ENCODE data around the gene HDAC4. TPM values are rescaled to one million over a fixed set of nuclear protein-coding genes. Genes with fewer than 3 reads are reported as not detected.

Gene HDAC4
- total RNA-seq, 1 experiment from 2014 or later = 61.5 TPM

- DNase-seq = no peak
- no peak for TF ChIP-seq EZH2 (IDR thresholded peaks at IDR 0.05; ENCODE audit: low read depth)
- TF ChIP-seq CTCF (conservative IDR thresholded peaks at IDR 0.05) = no peak
- Histone ChIP-seq H3K36me3 (ENCODE audit: low read depth) (no peaks in the 10 kb centered on the region), H3K79me2 (ENCODE audit: low read depth) (no peaks in the 10 kb centered on the region), H3K9me2 (ENCODE audit: insufficient read depth) (no peaks in the 10 kb centered on the region), H3K4me2 (no peak overlapping the region), H3K27me3 (ENCODE audit: insufficient read depth, low read depth) (no peaks in the 10 kb centered on the region), H3F3A (ENCODE audit: insufficient read depth, low read depth) (no peaks in the 10 kb centered on the region), H3K27ac (no peak overlapping the region), H3K4me1 (replicated peaks; ENCODE audit: insufficient read depth) (no peaks in the 10 kb centered on the region), H4K20me1 (ENCODE audit: insufficient read depth) (peaks cover 8% of the 10 kb centered on the region), H3K4me3 (no peak overlapping the region), H2AFZ (no peak overlapping the region), H3K9me3 (ENCODE audit: insufficient read depth, low read depth) (no peaks in the 10 kb centered on the region)
- no TSS peak for BruUV-seq (replicated peaks)
- POLR2A ChIA-PET (ENCODE audit: unreplicated experiment) = no interaction called here
- CTCF ChIA-PET = no interaction called here
- intact Hi-C loops (cut with micrococcal nuclease; ENCODE audit: unreplicated experiment) = no loop called here
These were observed 198.5 kb downstream of the HDAC4 start for GRCh38 chr2:239202343-239202742.

- H3K9me3 ChIP-seq (ENCODE audit: insufficient read depth, low read depth) = no peaks in the 10 kb centered on the region
- no peak overlapping the region for H3K4me3 ChIP-seq
- H3K27me3 ChIP-seq (ENCODE audit: insufficient read depth, low read depth) = no peaks in the 10 kb centered on the region
- H3K4me1 ChIP-seq (replicated peaks; ENCODE audit: insufficient read depth) = no peaks in the 10 kb centered on the region
- POLR2A ChIA-PET (ENCODE audit: unreplicated experiment) = no interaction called here
- H3K79me2 ChIP-seq (ENCODE audit: low read depth) = no peaks in the 10 kb centered on the region
- intact Hi-C loops (cut with micrococcal nuclease; ENCODE audit: unreplicated experiment) = no loop called here
- no peaks in the 10 kb centered on the region for H3F3A ChIP-seq (ENCODE audit: insufficient read depth, low read depth)
- no peak for TF ChIP-seq CTCF (conservative IDR thresholded peaks at IDR 0.05)
- no peak for TF ChIP-seq EZH2 (IDR thresholded peaks at IDR 0.05; ENCODE audit: low read depth)
- BruUV-seq (replicated peaks) = no TSS peak
- H3K9me2 ChIP-seq (ENCODE audit: insufficient read depth) = no peaks in the 10 kb centered on the region
- no peak overlapping the region for H3K27ac ChIP-seq
- H4K20me1 ChIP-seq (ENCODE audit: insufficient read depth) = peaks cover 8% of the 10 kb centered on the region
- CTCF ChIA-PET = no interaction called here
- no peaks in the 10 kb centered on the region for H3K36me3 ChIP-seq (ENCODE audit: low read depth)
- no peak overlapping the region for H2AFZ ChIP-seq
- no peak for DNase-seq
- H3K4me2 ChIP-seq = no peak overlapping the region
These were observed 198.9 kb downstream of the HDAC4 start for GRCh38 chr2:239201884-239202283.

- intact Hi-C loops (cut with micrococcal nuclease; ENCODE audit: unreplicated experiment) = no loop called here
- Histone ChIP-seq H2AFZ (no peak overlapping the region), H3K9me2 (ENCODE audit: insufficient read depth) (no peaks in the 10 kb centered on the region), H3K4me3 (no peak overlapping the region), H4K20me1 (ENCODE audit: insufficient read depth) (peaks cover 8% of the 10 kb centered on the region), H3K27ac (no peak overlapping the region), H3K36me3 (ENCODE audit: low read depth) (no peaks in the 10 kb centered on the region), H3K79me2 (ENCODE audit: low read depth) (no peaks in the 10 kb centered on the region), H3K9me3 (ENCODE audit: insufficient read depth, low read depth) (no peaks in the 10 kb centered on the region), H3K4me1 (replicated peaks; ENCODE audit: insufficient read depth) (no peaks in the 10 kb centered on the region), H3K27me3 (ENCODE audit: insufficient read depth, low read depth) (no peaks in the 10 kb centered on the region), H3K4me2 (no peak overlapping the region), H3F3A (ENCODE audit: insufficient read depth, low read depth) (no peaks in the 10 kb centered on the region)
- TF ChIP-seq CTCF (conservative IDR thresholded peaks at IDR 0.05) (no peak), EZH2 (IDR thresholded peaks at IDR 0.05; ENCODE audit: low read depth) (no peak)
- POLR2A ChIA-PET (ENCODE audit: unreplicated experiment) = no interaction called here
- CTCF ChIA-PET = no interaction called here
- DNase-seq = no peak
- no TSS peak for BruUV-seq (replicated peaks)
These were observed 199.3 kb downstream of the HDAC4 start for GRCh38 chr2:239201531-239201876.
